Measurements from ENCODE around the gene ATF6. TPM values are rescaled to one million over a fixed set of nuclear protein-coding genes. Genes with fewer than 3 reads are reported as not detected.
"Not testable (repeated sequence)": the region's sequence is repeated elsewhere in the genome, so short reads cannot be mapped to it uniquely, and the experiment has no call there.

Gene ATF6
- total RNA-seq = 26.5 TPM
- long read RNA-seq, full-length matches to known transcripts = 64 of 101 reads
- long read RNA-seq, partial matches to known transcripts = 14 of 101 reads
- long read RNA-seq, other reads (novel, unspliced or antisense) = 23 of 101 reads

DNA sequence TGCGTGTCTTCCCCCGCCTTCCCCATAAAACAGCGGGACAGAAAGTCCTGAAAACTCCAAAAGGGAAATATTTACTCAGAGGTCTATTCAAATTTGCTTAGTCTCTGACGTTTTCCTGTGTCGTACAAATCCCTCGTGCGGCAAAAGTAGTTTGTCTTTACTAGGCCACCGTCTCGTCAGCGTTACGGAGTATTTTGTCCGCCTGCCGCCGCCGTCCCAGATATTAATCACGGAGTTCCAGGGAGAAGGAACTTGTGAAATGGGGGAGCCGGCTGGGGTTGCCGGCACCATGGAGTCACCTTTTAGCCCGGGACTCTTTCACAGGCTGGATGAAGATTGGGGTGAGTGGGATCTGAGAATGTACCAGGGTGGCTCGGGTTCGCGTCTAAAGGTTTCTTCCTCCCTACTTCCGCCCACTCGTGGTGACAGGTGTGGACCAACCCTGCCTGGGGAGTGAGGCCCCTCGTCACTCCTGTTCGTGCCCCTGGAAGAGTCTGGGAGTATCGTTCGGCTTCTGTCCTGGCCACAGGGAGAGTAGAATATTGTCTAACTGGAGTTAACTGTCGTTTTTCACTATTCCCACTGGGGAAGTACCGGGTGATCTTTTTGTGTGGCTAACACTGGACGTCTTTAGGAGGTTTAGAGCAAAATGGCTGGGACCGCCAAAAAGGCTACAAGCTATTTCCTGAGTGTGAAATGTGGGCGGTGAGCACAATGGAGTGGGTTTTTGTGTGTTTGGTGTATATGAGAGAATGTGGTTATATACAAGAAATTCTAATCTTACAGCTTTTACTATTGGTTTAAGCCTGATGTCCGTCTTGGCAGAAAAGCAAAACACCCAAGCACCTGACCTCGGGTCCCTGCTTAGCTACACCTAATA is at the start of gene ATF6:
TSS of gene ATF6 (plus strand) at position 219 of the 880 bp plus-strand sequence. CDS start at position 260, 41 bp downstream.
- DNase-seq (ENCODE audit: low spot score) = peak; percentile 94

- DNase-seq (ENCODE audit: low spot score) = no peak
These were observed 47.4 kb upstream of the ATF6 start for GRCh38 chr1:161718559-161719324.

GRCh38 chr1:161719325-161719611 is 46.9 kb upstream of the ATF6 start:
- no peak for DNase-seq (ENCODE audit: low spot score)

- no peak for DNase-seq (ENCODE audit: low spot score)
These were observed 45.7 kb upstream of the ATF6 start for GRCh38 chr1:161720422-161720821.

GRCh38 chr1:161720956-161721737 is 45.0 kb upstream of the ATF6 start, which contains the start of gene FCRLB:
Gene FCRLB, plus strand, starts transcription at chr1:161721544. Its CDS starts 1,129 bp downstream, at chr1:161722673.
- DNase-seq (ENCODE audit: low spot score) = no peak

DNA sequence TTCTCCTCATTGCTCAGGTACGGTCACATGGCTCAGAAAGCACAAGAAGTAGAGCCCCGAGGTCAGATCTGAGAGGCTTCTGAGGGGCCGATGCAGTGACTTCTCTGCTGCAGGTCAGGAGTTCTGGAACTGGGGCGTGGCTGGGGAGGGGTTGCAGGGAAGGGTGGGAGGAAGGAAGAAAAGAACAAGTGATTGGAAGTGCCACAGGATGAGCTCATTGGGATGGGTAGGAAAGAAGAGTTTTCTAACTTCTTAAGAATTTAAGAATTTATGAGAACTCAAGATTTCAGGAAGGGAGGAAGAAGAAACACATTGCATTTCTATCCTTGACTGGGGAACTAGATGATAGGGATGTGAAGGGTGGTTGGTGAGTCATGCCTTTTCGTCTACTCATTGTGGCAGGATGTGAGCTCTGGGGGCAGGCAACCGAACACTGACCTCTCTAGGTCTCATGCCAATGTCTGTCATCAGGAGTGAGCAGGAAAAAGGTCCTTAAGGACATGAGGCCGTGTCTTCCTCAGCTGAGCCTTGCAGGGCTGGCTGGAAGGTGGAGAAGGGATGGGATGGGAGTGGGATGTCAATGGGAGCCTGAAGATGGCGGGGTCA is 44.3 kb upstream of the ATF6 start:
- DNase-seq (ENCODE audit: low spot score) = no peak

- DNase-seq (ENCODE audit: low spot score) = no peak
These were observed 43.7 kb upstream of the ATF6 start for GRCh38 chr1:161722406-161722805.

- no peak for DNase-seq (ENCODE audit: low spot score)
These were observed 42.5 kb upstream of the ATF6 start for GRCh38 chr1:161723459-161724141.

DNA sequence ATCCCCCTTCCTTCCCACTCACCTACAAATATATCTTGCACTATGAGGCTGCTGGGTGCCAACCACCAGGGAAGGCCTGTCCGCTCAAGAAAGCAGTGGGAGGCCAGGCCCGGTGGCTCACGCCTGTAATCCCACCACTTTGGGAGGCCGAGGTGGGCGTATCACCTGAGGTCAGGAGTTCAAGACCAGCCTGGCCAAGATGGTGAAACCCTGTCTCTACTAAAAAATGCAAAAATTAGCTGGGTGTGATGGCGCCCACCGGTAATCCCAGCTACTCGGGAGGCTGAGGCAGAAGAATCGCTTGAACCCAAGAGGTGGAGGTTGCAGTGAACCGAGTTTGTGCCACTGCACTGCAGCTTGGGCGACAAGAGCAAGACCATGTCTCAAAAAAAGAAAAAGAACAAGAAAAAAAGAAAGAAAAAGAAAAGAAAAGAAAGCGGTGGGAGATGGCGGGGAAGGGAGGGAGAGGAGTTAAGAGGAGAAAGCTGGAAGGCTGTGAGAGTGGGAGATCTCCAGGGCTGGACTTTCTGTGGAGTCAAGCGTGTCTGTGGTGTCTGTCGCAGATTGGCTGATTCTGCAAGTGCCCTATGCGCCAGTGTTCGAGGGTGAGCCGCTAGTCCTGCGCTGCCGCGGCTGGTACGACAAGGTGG is 40.7 kb upstream of the ATF6 start:
- not testable (repeated sequence) for DNase-seq (ENCODE audit: low spot score)

DNA sequence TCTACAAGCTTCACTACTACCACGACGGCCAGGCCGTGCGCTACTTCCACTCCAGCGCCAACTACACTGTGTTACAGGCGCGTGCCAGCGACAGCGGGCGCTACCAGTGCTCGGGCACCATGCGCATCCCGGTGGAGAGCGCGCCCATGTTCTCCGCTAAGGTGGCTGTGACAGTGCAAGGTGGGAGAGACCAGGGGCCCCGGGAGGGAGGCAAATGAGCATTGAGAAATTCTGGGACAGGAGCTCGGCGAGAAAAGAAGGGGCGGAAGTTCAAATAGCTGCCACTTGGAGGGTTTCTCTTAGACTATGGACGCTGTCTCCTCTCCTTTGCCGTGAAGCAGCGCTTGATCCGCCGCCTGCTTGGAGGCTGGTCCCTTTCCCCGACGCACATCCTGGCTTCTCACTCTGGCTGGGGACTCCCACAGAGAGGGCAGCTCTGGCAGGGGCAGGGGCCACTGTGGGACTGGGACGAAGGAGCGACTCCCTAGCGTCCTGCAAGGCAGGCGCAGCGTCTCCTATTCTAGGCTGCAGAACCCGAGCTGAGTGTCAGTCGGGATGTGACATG is 40.1 kb upstream of the ATF6 start:
- no peak for DNase-seq (ENCODE audit: low spot score)

GRCh38 chr1:161726473-161727255 is 39.5 kb upstream of the ATF6 start:
- DNase-seq (ENCODE audit: low spot score) = peak; percentile 92

GRCh38 chr1:161727256-161727924 is 38.7 kb upstream of the ATF6 start:
- DNase-seq (ENCODE audit: low spot score) = no peak

DNA sequence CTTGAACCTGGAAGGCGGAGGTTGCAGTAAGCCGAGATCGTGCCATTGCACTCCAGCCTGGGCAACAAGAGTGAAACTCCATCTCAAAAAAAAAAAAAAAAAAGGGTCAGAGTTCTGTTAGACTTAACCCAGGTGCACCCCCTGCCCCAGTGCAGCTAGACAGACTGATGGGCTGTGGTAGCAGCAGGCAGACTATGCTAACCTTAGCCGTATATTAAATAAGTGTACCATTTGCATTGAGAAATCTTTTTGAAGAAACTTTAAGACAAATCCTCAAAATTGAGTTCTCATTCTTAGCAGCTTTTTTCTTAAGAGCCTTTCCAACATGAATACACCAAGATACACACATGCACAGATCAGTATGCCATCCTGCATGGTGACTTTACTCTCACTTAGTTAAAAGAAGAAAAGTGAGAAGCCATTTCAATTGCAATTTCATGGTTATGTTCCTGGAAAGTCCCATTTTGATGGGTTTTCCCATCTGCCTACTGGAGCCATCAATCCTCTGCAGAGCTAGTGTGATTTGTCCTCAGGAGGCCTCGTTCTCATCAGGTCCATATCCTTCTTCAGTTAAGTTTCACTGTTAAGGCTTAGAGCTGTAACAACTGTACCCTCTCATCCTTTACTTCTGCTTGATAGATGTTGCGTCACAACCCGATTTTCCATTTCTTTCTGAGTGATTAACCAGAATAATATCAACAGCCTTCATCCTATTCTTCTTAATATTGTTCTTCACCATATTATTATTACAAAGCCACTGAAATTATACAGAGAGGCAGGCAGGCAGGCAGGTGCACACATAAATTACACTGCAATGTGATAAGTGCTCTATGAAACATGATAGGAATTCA is 37.5 kb upstream of the ATF6 start:
- no peak for DNase-seq (ENCODE audit: low spot score)

DNA sequence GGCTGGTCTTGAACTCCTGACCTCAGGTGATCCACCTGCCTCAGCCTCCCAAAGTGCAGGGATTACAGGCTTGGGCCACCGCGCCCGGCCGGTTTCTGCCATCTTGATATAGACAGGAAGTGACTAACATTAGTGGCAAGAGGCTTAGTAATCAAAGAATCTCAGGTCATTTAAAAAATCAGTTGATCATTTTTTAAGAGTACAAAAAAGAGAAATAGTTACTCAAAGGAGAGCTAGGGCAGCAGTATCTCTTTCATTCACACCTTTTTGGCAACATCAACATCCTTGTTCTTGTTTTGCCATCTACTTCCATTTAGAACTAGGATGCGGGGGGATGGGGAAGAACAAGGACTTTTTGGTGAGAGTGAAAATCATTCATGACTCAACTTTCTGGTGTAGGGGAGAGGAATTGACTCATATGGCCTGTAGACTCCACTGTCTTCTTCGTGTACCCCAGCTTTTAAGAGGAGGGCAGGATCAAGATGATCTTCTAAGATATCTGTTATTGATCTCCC is 36.0 kb upstream of the ATF6 start:
- no peak for DNase-seq (ENCODE audit: low spot score)

- no peak for DNase-seq (ENCODE audit: low spot score)
These were observed 34.9 kb upstream of the ATF6 start for GRCh38 chr1:161731241-161731640.

DNA sequence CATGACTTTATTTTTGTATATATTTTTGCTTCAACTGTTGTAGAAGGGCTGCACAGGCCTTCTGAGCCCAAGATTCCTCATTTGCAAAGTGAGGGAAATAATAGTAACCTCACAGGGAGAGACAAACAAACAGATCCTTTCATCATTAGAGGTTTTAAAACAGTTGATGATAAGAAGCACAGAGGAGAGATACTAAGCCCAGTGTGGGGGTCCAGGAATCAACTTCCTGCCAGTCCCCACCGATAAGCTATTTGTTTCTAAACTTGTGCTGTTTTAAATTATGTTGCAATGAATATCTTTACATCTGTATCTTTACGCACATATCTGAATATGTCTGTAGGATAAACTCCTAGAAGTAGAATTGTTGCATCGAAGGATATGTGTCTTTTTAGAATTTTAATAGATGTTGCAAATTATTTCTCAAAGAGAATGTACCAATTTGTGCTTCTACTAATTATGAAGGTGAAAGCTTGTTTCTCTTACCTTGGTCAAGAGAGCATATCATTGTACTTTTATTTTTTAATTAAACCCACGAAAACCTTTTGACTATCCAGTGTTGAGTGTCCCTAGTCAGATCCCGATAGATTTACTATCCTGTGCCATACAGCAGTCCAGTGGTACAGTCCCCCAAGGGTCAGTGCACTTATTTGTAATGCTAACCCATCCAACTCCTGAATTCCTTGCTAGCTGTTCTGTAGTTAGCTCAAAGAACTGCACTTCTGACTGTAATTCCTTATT is 34.0 kb upstream of the ATF6 start:
- DNase-seq (ENCODE audit: low spot score) = no peak
